Measurements from ENCODE around the gene CFAP69.

- no peak for TF ChIP-seq CTCF (IDR thresholded peaks at IDR 0.05; ENCODE audit: borderline replicate concordance, extremely low read depth, low read length, poor library complexity, severe bottlenecking)
- no peak for TF ChIP-seq EZH2 (IDR thresholded peaks at IDR 0.05; ENCODE audit: borderline replicate concordance, low read depth, low read length, severe bottlenecking)
Observed at GRCh38 chr7:90322837-90323236, 77.9 kb downstream of the CFAP69 start.
